ENCODE results near the gene TBCC.

The TBCC gene

GRCh38 chr6:42771741-42772100 is 25.8 kb upstream of the TBCC start:
- no peak for DNase-seq (ENCODE audit: low read depth in 2 of 2)

- DNase-seq (ENCODE audit: low read depth in 2 of 2), result no peak
These were observed 23.9 kb upstream of the TBCC start for GRCh38 chr6:42769836-42770235.

DNA sequence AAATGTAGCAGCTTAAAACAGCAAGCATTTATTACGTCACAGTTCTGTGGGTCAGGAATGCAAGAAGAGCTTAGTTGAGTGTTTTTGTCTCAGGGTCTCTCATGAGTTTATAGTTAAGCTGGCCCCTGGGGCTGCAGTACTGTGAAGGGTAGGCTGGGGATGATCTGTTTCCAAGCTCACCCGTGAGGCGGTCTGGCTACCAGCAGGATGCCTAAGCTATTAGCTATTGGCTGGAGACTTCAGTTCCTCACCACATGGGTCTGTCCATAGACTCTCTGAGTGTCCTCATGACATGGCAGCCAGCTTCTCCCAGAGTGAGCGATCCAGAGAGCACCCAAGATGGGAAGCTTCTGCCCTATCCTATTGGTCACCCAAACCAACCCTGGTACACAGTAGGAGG is 23.1 kb upstream of the TBCC start:
- DNase-seq (ENCODE audit: low read depth in 2 of 2), result no peak

GRCh38 chr6:42766163-42766670 is 20.3 kb upstream of the TBCC start:
- no peak for DNase-seq (ENCODE audit: low read depth in 2 of 2)

- no peak for DNase-seq (ENCODE audit: low read depth in 2 of 2)
These were observed 19.2 kb upstream of the TBCC start for GRCh38 chr6:42764911-42765648.

DNA sequence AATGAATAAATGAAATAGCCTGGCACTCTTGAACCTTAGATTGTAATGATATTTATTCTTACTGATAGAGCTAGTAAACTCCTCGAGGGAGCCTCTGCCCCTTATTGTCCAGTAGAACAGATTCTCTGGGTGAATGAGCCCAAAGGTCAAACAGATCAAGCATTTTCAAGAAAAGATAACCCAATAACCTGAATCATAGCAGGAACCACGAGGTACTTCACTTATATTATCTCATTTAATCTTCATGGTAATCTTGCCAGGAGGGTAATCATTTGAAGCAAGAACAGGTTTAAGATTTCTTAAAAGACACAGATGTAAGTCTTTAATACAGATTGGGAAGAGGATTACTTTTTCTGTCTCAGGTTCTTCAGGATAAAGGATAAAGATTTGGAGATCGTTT is 17.0 kb upstream of the TBCC start:
- DNase-seq (ENCODE audit: low read depth in 2 of 2), result no peak

- DNase-seq (ENCODE audit: low read depth in 2 of 2), result no peak
These were observed 16.5 kb upstream of the TBCC start for GRCh38 chr6:42762426-42762859.

DNA sequence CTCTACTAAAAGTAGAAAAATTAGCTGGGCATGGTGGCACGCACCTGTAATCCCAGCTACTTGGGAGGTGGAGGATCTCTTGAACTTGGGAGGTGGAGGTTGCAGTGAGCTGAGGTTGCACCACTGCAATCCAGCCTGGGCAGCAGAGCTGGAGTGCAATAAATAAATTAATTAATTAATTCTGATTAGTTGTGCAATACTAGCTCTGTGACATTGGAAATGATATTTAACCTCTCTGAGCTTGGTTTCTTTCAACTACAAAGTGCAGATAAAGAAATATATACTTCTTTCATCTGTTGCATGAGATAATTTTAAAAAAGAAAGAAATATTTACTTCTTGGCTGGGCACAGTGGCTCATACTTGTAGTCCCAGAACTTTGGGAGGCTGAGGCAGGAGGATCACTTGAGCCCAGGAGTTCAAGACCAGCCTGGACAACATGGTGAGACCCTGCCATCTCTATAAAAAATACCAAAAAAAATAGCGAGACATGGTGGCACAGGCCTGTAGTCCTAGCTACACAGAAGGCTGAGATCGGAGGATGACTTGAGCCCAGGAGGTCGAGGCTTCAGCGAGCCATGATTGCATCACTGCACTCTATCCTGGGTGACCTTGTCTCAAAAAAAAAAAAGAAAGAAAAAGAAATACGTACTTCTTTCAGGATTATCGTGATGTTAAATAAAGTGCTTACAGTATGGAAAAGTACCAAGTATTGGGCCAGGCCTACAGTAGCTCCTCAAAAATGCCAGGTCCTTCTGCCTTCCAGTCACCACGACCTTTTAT is 15.6 kb upstream of the TBCC start:
- no peak for DNase-seq (ENCODE audit: low read depth in 2 of 2)

- no peak for DNase-seq (ENCODE audit: low read depth in 2 of 2)
These were observed 13.0 kb upstream of the TBCC start for GRCh38 chr6:42758756-42759430.

DNA sequence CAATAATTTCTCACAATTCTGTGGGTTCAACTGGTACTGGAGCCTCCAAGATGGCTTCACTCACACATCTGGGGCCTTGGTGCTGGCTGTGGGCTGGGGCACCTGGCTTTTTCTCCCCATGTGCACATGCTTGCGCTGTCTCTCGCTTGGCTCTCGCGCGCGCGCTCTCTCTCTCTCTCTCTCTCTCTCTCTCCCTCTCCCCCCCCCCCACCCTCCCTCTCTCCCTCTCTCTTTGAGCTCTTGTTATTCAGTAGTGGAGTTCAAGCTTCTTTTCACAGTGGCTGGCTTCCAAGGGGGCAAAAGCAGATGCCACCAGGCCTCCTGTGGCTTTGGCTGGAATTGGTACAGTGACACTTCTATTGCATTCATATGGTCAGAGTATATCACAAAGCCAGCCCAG is 10.8 kb upstream of the TBCC start:
- no peak for DNase-seq (ENCODE audit: low read depth in 2 of 2)

DNA sequence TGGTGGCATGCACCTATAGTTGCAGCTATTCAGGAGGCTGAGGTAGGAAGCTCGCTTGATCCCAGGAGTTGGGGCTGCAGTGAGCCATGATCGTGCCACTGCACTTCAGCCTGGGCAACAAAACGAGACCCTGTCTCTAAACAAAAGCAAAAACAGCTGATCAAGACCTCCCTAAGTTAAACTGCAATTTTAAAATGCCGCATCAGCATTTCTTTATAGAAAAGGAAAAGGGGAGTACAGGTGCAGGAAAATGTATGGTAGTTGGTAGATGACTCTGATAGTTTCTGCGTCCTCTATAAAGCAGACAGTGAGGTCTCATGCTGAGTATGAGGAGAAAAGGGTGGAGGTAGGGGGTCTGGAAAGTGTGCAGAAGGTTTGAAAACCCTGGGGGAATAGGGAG is 8.9 kb upstream of the TBCC start:
- no peak for DNase-seq (ENCODE audit: low read depth in 2 of 2)

DNA sequence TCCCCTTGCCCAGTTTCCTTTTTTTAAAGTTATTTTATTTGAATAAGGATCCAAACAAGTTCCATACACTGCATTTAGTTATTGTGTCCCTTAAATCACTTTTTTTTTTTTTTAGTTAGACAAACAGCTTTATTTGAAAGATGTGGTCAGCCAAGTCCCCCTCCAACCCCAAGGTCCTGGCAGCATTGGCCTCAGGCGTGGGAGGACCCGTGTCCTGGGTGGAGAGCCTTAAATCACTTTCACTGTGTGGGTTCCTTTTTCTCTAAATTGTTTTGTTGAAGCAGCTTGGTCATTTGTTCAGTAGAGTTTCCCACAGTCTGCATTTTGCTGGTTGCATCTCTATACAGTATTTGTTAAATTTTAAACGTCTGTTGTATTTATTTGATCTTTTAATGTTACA is 5.2 kb upstream of the TBCC start:
- DNase-seq (ENCODE audit: low read depth in 2 of 2), result no peak

GRCh38 chr6:42748203-42748898 is 2.4 kb upstream of the TBCC start:
- no peak for DNase-seq (ENCODE audit: low read depth in 2 of 2)

DNA sequence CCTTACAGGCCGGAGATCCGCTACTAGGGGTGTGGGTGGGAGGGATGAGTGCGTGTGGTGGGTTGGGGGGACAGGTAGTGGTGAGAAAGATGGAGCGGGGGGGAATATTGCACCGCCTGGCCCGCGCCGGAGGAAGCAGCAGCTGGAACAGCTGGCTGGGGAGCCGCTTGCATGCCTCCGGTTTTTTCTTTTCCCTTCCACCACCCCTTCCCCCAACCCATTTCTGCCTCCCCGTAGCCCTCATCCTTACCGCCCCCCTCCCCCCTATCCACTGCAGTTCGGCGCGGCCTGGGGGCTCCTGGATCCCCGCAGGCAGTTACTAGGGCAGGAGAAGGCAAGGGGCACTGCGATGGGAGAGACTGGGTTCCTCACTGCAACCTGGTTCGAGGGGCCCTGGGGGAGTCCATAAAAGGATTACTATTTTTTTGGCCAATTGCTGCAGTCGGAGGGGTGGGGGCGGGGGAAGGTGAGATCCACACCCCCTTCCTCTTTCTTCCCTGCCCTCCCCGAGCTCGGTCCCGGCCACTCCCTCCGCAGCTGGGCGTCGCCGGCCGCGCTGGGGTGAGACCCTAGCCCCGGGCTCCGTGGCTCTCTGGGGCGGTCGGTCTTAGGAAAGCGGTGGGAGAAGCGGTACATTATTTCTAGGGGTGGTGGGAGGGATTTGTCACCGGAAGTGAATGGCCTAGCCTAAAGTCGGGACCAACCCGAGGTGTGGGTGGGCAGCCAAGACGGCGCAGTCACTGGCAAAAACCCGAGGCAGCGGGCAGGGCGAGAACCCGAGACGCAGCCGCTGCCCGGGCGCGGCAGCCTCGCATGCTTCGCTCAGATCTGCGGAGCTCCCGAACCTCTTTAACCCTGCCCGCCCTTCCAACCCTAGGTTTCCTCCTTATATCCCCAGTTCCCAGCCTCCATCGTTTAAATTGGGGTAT is 824 bp upstream of the TBCC start:
- peak; percentile 46 to 49 for DNase-seq (ENCODE audit: low read depth in 2 of 2)

DNA sequence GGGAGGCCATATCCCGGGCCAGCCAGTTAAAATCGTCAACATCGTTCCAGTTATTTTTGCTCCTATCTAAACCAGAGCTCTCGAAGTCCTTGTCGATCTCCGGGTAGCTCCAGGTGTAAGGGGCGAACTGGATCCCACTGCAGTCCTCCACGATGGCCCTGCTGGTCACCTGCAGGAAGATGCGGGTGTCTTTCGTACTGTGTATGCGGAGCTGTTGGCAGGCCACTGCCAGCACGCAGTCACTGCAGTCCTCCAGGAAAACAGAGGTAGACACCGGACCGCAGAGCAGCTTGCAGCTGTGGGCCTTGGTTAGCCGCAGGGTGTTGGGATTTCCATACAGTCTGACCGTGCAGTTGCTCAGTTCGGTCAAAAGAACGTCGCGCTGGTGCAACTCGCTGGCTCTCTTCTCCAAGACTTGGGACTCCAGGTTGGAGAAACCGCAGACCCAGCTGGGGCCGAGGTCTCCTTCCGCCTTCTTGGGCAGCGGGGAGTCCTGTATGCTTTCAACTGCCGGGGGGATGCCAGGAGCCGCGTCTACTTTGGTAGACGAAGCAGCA is 742 bp downstream of the TBCC start:
- DNase-seq (ENCODE audit: low read depth in 2 of 2), result no peak

DNA sequence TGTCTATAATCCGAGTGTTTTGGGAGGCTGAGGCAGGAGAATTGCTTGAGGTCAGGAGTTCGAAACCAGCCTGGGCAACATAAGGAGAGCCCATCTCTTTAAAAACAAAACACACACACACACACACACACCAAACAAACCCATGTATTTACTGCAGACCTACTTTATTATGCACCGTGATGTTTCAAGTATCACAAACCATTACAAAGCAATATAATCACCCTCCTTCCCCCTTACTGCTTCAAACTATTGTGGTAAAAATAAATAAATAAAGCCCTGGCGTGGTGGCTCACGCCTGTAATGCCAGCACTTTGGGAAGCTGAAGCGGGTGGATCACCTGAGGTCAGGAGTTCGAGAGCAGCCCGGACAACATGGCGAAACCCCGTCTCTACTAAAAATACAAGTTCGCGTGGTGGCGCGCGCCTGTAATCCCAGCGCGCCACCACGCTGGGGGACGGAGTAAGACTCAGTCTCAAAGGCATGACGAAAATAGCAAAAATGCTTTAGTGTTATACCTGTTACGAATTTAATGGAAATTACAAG is 1.5 kb downstream of the TBCC start:
- DNase-seq (ENCODE audit: low read depth in 2 of 2), result no peak

GRCh38 chr6:42742116-42742894 is 3.6 kb downstream of the TBCC start:
- no peak for DNase-seq (ENCODE audit: low read depth in 2 of 2)

DNA sequence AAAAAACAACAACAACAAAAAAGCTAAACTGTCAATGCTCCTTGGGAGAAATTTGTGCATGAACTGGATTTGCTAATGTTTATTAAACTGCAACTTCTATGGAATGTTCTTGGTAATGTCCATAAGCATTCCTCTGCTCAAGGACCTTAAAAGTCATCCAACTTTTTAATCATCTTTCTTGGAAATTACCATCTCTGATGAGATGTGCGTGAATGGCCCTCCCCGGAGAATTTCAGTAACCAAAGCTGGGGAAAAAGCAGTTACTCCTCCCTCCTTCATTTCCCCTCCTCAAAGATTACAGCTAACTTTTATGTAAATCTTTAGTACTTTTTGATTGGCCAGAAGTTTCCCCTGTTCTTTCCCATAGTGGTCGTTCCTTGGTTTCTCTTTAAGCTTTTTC is 5.2 kb downstream of the TBCC start:
- DNase-seq (ENCODE audit: low read depth in 2 of 2), result no peak

DNA sequence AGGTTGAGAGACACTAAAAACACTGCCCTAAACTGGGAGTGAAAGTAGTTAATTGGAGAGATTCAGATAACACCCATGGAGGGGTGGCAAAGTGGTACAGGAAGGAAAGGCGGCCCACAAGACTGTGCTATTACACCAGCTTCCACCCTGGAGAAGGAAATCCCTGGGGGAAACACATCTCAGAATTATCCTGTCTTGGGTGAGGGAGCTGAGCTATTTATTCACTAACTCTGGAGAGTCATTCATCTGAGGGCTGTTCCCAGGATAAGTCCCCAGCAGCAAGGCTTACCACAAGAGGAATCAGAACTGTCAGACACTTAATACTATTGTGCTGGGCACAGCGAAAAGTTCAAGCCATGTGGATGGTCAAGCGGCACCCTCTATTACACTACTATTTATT is 9.9 kb downstream of the TBCC start:
- no peak for DNase-seq (ENCODE audit: low read depth in 2 of 2)
